Skin epidermis (tissue), 12 donors: Measurements from ENCODE around the gene AGBL1.

ENCODE experiments used
- H3K27ac ChIP-seq, 21 experiments: fragments of 200-600 bp; sonication (generic) in 11 of 21; one replicate each; pipeline ENCODE4 v1.5.0; 2020; ENCODE audit warnings: mild to moderate bottlenecking in 3 of 21, inconsistent platforms in 2 of 21, moderate library complexity in 2 of 21
- H3K4me3 ChIP-seq, 7 experiments: fragments of 200-600 bp; sonication (generic) in 2 of 7; one replicate each; pipeline ENCODE4 v1.5.0; 2020; ENCODE audit warnings: inconsistent platforms in 2 of 7, mild to moderate bottlenecking in 2 of 7, moderate library complexity in 1 of 7

The AGBL1 gene

DNA sequence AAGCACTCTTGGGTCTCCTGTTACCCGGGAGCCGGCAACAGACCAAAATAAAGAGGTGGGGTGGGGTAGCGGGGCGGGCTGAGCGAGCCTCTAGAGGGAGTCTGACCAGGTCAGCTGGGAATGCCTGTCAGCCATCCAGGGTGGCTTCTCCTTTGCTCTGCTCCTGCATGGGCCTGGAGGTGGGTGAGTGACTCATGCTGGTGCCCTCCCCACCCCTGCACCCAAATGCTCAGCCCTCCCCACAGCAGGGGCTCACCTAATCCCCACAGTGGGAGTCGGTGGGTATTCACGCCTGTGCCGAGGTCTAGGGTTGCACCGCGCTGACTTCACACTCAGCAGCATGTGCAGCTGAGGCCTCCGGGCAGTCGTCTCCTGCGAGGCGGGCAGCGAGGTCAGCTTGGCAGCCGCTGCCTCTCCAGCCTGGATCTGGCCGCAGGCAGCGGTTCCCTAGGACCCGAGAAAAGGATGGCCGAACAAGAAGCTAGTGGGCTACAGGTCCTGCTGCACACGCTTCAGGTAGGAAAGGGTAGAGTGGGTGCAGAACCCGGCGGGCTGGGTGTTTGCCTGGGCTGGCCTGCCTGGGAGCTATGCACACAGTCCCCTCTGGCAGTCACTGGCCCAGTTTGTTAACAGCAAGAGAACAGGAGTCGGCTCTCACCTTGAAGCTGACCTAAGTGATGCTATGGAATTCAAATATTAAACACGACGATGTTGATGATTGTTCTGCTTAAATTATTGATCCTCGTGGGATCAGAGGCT, at the start of gene AGBL1:
TSS of gene AGBL1 (plus strand) at position 364 of the 759 bp plus-strand sequence.
- H3K4me3 ChIP-seq = no peak within 1 kb of the TSS
- no peak within 1 kb of the TSS for H3K27ac ChIP-seq

DNA sequence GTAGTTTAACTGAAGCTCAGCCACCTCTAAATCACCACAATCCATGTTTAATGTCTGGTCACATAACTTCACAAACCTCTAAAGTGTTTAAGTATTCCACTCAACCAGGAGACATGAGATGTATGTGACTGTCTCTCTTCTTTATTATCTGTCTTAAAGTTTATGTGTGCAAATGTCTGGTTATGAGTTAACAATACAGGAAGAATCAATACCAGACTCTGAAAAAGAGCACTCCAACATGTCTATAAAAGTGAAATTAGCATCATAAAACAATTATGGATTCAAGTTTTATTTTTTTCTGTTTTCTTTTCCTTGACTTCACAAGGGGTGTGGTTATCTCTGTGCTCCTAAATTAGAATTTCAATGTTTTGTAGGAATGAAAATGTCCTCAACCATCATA, 44.8 kb upstream of the AGBL1 start:
- Histone ChIP-seq H3K27ac (no peak overlapping the region), H3K4me3 (no peak overlapping the region)

DNA sequence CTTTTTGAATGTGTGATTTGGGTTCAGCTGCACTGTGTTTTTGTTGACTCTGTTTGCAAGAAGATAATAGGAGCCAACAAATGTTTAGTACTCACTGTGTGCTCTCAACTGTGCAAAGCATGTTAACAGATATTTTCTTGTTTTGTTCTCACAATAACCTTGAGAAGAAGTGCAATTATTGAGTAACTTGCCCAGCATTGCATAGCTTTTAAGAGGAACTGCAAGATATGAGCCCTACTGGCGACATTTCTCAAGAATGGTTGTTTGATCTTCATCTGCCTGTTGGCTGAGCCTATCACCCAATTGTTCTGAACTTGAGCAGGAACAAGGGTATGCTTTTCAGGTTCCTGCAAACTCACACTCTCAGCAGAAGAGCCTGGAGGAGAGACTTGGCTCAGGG, 43.4 kb upstream of the AGBL1 start:
- no peak overlapping the region for H3K4me3 ChIP-seq
- H3K27ac ChIP-seq = no peak overlapping the region

DNA sequence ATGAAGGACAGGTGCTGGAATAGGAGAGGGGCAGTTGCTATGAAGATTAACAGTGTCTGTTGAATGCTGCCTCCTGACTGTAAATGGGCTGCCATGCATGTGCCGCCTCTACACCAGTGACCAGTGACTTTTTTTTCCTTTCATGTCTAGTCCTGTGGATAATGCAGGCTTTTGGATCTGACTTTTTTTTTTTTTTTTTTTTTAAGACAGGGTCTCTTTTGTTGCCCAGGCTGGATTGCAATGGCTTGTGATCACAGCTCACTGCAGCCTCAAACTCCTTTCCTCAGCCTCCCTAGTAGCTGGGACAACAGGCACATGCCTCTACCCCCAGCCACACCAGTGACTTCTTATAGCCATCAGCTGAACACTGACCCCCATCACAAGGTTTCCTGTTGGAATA, 41.2 kb upstream of the AGBL1 start:
- no peak overlapping the region for H3K27ac ChIP-seq
- no peak overlapping the region for H3K4me3 ChIP-seq

DNA sequence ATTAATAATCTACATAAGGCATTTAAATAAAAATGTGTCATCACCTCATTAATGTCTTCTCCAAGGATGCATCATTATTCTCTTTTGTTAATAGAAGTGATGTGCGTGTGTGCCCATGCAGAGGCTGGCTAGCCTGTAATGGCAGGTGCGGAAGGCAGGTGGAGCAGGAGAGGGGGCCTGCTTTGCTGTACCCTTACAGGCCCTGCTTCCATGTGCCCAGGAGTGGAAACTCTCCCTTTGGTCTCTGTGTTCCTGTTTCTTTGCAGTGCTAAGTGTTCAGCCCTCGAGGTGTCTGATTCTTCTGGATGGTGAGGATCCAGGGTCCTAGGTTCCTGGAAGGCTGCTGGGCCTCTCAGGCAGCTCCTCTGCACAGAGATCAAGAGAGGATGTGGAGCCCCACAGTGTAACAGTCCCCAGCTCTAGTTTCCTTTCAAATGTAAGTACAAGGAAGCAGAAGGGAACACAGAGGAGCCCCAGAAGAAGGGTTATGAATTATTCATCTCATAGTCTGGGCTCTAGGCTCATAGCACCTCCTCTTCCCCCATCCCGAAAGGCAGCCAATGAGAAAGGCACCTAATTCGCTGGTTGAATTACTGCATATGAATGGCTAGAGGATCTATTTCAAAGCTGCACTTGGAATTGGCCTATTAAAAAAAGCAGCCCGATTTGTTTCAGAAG, 39.2 kb upstream of the AGBL1 start:
- Histone ChIP-seq H3K4me3 (no peak overlapping the region), H3K27ac (no peak overlapping the region)

DNA sequence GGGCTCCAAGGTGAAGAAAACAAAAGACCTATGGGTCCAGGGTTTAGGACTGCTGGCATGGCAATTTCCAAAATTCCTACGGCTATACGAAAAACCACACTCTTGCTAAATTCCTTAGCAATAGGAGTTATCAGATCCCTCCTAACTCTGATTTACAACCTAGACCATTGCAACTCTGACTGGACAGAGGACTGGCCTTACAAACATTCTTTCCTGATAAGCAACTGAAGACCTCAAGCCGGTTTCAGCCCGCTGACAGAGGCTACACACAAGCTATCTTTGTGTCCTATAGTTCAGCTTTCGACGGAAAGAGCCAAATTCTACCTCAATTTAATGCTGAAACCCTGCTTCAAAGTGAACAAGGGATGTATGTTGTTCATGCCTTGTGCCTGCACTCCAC, 38.3 kb upstream of the AGBL1 start:
- Histone ChIP-seq H3K4me3 (no peak overlapping the region), H3K27ac (no peak overlapping the region)

DNA sequence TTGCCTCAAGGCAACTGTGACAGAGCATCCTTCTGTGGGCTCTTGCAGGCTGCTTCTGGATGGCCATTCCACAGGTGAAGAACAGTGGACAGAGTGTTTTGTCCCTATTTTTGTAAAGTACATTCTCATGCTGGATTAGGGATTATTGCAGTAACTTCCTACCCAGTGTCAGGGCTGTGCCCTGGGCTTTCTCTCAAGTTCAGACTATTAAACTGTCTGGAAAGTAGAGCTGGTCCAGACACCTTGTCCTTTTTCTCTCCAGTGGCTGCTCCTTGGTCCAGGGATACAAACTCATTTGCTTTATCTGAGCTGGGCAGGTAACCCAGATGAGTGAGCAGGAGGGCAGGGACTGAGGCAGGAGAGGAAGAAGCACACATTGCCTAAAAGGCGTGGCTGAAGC, 37.4 kb upstream of the AGBL1 start:
- Histone ChIP-seq H3K4me3 (no peak overlapping the region), H3K27ac (no peak overlapping the region)

DNA sequence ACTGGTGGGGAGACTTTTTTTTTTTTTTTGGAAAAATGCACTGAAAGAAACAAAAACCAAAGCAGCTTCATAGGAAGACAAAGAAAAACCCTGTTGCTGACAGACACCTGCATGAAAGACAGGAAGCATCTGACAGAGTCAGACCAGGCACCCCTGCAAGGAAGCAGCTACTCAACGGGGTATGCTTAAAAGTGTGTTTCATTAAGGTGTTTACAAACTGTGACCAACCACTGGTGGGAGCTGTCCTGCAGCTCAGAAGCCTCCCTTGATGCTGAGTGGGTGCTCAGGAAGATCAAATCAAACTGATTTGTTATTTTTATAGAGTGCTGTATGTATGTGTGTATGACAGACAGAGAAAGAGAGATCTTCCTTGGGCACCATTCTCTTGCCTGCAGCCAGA, 34.7 kb upstream of the AGBL1 start:
- H3K4me3 ChIP-seq = no peak overlapping the region
- H3K27ac ChIP-seq = no peak overlapping the region

DNA sequence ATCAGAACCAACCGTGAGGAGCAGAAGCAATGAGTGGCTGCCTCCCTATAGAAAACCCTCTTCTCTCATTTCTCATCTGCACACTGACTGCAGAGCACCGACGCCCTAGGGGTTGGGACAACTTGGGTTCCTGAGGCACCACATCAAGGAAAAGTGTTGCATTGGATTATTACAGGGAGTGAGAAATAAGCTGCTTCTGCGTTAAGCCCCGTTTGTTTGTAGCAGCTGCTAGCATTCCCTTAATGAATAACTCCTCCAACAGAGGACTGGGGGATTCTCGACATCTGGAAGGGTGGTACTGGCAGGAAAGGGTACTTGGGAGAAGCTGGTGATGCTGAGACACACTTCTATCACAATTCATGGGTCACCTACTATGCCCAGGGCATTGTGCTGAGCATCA, 25.3 kb upstream of the AGBL1 start:
- no peak overlapping the region for H3K4me3 ChIP-seq

DNA sequence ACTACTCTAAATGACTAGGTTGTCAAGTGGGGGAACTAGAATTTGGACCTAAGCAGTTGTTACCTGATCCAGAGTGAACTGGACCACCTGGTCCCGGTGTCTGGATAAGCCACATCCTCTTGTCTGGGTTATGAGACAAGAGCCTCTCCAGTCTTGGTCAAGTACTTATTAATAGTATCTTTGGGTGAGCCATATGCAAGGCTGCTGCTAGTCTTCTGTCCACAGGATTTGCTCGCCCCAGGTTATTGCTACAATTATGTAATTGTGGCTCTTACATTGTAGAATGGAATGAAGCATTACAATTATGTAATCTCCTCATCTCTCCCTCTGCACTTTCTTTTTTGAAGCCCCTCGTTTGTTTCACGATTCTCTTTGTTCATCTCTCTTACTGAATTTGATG, 24.0 kb upstream of the AGBL1 start:
- Histone ChIP-seq H3K27ac (no peak overlapping the region), H3K4me3 (no peak overlapping the region)

More for the DNA sequence above, 25.3 kb upstream of the AGBL1 start:
- no peak overlapping the region for H3K27ac ChIP-seq

DNA sequence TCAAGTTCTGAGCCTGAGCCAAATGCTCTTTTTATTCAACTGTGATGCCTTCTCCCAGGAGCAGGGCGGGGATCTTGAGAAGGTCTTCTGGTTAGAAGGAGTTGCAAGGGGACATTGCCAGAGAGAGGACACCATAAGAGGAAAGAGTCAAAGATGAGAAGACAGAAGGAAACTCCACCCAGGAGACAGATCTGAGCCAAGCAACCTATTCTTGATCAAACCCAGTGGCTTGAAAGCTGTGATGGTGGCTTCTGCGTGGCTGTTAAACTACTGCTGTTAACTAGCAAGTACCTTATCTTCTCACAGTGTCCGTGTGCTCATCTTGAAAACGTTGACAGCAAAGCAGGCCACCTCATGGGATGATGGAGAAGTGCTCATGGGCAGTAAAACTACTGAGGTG, 19.8 kb upstream of the AGBL1 start:
- Histone ChIP-seq H3K27ac (no peak overlapping the region), H3K4me3 (no peak overlapping the region)

DNA sequence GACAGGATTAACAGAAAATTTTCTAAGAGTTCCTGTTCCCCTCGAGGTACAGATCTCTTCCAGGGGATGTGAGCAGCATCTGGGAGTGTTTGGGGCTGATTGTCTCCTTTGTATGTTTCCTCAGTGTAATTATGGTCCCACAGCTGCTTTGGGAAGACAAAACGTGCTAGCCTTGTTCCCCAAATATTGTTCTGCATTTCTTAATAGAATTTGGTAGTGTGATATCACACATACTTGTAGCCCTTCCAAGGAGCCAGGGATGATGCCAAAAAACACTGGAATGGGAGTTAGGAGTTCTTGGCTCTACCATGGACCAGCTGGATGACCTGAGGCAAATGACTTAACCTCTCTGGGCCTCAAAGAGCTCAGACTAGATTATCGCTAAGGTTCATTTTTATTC, 19.0 kb upstream of the AGBL1 start:
- Histone ChIP-seq H3K27ac (no peak overlapping the region), H3K4me3 (no peak overlapping the region)

DNA sequence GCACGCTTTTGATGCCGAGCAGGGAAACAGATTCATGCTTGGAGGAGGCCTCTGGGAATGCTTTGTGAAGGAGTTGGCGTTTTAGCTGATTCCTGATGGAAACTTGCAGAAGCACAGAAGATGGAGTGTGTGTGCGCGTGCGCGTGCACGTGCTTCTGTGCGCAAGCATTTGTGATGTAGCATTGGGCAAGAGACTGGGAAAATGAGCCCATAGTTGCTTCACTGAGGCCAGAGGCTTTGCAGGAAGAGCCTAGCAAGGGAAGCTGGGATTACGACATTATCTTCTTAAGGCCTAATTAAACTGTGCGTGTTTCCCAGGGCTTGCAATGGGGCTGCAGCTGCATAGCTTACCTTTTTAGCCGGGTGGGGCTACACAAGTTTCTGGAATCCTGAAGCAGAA, 18.1 kb upstream of the AGBL1 start:
- H3K4me3 ChIP-seq = no peak overlapping the region
- no peak overlapping the region for H3K27ac ChIP-seq

DNA sequence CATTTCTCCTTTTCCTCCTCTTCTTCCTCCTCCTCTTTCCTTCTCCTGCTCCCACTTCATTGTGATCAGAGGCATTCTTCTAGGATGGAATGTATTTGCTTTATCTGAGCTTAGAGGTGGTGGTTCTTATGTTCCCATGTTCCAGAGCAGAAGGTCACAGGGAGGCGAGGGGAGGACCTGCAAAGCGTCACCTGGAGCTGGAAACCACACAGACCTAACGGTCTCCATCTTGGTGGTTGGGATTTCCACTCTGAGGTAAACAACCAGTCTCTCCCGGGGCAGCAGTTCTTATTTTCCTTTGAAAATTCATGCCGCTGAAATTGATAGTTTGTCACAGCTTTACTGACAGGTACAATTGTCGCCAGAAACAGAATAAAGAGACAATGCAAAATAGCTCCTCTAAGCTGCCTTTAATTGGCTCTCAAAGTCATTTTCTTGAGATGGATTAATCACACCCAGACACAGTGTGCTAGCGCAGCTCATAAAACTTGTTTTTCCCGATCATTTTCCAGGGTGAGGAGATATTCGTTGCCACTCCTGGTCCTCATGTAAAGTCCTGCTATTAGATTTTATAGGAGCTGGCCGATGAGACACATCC, 16.9 kb upstream of the AGBL1 start:
- Histone ChIP-seq H3K27ac (no peak overlapping the region), H3K4me3 (no peak overlapping the region)

DNA sequence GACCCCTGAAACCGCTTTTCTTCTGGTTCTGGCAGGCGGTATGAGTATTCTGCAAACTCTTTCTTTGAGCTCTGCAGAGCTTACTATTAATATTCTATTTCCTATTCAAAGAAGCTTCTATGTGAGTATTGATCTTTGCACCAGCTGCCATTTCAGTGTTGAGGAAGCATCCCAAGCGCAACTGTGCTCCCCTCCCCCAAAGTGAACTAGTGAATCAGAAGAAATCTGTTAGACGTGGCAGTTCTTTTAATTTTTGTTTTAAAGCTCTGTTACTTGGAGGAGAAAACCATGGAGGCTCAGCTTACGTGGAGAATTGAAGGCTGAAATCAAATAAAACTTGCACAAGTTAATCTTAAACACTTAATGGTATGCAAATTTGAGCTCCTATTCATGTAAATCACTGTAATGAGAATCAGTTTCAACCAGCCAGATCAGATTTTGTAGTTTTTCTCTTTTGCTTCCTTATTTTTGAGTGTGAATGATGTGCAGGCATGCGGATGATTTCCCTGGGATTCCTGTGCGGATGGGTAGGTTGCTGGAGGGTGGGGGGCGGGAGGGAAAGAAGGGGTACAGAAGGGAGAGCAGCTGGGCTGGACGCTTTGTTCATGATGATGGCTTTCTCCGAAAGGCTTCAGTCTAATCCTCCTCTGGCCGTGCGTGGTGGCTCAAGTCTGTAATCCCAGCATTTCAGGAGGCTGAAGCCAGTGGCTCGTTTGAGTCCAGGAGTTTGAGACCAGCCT, 16.1 kb upstream of the AGBL1 start:
- no peak overlapping the region for H3K27ac ChIP-seq
- H3K4me3 ChIP-seq = no peak overlapping the region

DNA sequence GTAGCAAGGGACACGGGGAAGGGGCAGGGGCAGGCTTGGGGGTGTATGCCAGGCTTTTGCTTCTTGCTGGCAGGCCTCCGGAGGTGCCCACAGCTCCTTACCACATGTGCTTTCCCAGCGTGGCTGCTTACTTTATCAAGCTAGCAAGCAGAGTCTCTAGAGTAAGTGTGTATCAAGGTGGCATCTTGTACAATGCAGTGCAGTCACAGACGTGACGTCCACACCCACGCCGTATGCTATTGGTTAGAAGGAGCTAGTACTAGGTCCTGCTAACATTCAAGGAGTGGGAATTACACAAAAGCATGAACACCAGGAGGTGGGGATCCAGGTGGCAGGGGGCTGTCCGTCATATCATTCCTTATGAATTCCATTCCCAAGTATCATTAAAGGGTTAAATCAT, 15.3 kb upstream of the AGBL1 start:
- H3K27ac ChIP-seq = no peak overlapping the region
- no peak overlapping the region for H3K4me3 ChIP-seq

DNA sequence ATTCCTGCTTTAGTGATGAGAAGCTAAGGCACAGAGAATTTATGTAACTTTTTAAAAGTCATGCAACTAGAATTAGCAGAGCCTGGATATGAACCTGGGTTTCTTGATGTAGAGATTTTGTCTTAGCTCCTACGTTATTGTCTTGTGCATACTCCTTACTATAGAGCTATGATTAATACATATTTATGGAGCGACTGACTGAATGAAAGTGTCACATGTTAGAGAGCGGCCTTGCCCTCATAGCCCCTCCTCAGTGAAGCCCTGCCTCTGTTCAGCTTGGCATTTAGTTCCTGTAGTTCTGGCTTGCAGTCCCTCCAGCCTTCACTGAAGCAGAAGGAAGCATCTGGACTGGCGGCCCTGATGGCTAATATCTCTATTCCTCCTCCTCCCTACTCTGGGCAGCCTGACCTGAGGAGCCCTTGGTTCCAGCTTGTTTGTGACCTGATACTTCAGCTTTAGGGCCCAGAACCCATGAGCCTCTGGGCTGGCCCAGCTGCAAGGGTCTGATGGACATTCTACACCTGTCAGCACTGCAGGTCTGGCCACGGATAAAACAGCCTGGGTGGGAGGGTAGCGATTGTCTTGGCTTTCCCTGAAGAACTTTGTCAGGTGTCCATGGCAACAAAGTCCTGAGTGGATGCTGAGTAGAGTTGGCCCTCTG, 13.4 kb upstream of the AGBL1 start:
- no peak overlapping the region for H3K27ac ChIP-seq
- no peak overlapping the region for H3K4me3 ChIP-seq

DNA sequence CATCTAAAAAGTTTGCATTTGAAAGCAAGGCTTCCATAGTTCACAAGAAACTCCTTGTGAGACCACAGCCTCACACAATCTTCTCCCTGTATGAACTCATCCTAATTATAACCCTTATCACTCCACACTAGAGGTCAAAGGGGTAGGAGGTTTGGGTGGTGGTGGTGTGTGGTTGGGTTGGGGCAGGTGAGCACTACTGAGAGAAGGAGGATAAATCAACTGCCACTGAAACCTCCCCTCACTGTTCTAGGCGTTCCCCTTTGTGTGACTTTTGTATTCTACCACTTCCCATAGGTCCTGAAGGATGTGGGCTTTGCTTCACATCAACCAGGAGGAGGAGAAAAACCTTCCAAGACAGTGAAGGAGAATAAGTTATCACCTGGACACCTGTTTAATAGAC, 6.4 kb upstream of the AGBL1 start:
- no peak overlapping the region for H3K27ac ChIP-seq
- H3K4me3 ChIP-seq = no peak overlapping the region

DNA sequence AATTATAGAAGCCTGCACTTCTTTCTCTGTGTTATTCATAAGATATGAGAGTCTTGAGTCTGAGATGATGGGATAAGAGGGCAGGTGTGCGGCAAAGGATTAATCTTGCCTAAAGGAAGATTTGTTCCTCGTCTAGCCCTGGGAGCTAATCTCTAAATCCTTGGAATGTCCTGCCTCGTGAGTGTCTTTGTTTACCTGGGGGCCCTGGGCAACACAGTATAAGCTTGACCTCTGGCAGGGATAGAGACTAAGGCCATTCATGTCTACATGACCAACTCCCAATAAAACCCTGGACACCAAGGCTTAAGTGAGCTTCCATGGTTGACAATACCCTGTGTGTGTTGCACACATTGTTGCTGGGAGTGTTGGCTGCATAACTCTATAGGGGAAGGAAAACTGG, 3.2 kb upstream of the AGBL1 start:
- no peak overlapping the region for H3K4me3 ChIP-seq

DNA sequence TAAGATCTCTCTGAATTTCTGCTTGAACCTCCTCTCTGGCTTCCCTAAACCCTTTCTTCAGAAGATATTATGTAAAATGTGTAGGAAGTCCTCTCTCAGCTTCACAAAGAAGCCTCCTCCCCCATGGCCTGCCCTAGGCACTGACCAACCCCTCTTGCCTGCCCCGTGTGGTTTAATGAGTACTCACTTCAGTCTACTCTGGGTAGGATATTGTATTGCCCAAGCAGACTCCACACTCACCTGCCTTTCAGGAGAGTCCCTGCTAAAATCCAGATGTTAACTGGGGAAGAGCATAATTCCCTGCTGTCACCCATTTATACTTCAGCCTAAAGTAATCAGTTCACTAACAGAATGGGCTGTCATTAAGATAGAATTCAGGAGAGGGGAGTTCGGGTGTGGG, 2.6 kb upstream of the AGBL1 start:
- H3K27ac ChIP-seq = no peak overlapping the region
- no peak overlapping the region for H3K4me3 ChIP-seq

More for the DNA sequence above, 3.2 kb upstream of the AGBL1 start:
- H3K27ac ChIP-seq = no peak overlapping the region
